CD4-positive, alpha-beta T cell treated with Interleukin-15 for 4 hours (primary cell): Measurements from ENCODE around the gene ACTR5.
"Not testable (repeated sequence)": the region's sequence is repeated elsewhere in the genome, so short reads cannot be mapped to it uniquely, and the experiment has no call there.

ENCODE experiments used
- DNase-seq: peaks from one replicate; pipeline ENCODE4 v3.0.0-alpha.2; 2020; ENCODE audit warnings: low spot score

ACTR5 gene

DNA sequence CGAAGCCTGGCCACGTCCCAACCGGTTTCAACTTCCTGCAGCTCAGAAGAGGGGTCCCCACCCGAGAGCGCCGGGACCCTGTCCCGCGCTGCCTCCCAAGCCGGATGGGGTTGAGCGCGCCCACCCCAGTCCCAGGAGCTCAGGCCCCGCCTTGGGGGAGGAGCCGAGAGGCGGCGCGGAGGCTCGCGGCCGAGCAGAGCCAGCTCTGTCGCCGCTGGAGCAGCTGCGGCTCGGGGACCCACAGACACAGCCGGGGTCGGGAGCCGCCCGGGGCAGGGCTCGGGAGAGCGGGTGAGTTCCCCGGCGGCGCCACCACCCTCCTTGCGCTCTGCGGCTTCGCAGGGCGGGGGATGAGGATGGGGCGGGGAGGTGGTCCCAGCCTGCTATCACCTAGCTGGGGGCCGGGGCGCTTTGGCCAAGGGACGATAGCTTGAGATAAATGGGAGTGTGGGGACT lies 57.3 kb downstream of the ACTR5 start, which contains the start of gene PPP1R16B:
Gene PPP1R16B (plus strand): TSS at position 196 of the 456 bp plus-strand sequence. CDS start 30,229 bp downstream, outside the sequence.
- DNase-seq: peak; percentile 68

DNA sequence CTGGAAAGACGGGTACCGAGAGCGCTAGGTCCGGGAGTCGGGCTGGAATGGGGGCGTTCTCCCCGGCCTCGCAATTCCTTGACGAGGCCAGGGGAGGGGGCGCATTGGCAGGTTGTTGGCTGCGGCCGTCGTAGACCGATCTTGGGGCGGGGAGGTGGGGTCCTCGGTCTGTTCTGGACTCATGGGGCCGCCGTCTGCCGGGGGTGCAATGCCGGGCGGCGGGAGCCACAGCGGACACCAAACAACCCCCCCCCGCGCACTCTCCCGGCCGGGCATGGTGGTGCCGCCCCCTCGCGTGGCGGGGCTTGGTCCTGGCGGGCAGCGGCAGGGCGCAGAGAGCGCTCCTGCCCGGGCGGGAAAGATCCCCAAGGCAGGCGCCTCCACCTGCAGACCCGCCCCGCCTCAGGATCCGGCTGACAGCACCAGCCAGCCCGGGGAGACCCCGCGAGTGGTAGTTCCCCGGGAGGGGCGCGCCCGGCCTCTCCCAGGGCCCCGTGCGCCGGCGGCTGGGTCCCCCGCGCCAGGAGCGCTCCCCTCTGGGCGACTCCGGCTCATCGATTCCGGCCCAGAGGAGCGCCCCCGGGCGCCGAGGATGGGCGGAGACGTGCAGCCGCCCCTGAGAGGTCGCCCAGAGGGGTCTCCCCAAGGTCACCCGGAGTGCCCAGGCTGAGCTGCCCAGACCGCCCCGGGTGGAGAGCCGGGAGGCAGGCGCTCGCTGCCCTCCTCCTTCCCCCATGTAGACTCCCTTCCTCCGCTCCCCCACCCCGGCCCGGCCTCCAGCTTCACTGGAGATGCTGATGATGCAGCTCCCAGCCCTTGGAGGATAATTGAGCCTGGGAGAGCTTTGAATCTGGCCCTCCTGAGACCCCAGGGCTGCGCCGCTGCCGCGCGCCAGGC lies 57.9 kb downstream of the ACTR5 start:
- DNase-seq: peak; percentile 26

- peak; percentile 23 for DNase-seq
These were observed 58.8 kb downstream of the ACTR5 start for GRCh38 chr20:38806855-38807655.

- DNase-seq: no peak
These were observed 61.7 kb downstream of the ACTR5 start for GRCh38 chr20:38809942-38810341.

DNA sequence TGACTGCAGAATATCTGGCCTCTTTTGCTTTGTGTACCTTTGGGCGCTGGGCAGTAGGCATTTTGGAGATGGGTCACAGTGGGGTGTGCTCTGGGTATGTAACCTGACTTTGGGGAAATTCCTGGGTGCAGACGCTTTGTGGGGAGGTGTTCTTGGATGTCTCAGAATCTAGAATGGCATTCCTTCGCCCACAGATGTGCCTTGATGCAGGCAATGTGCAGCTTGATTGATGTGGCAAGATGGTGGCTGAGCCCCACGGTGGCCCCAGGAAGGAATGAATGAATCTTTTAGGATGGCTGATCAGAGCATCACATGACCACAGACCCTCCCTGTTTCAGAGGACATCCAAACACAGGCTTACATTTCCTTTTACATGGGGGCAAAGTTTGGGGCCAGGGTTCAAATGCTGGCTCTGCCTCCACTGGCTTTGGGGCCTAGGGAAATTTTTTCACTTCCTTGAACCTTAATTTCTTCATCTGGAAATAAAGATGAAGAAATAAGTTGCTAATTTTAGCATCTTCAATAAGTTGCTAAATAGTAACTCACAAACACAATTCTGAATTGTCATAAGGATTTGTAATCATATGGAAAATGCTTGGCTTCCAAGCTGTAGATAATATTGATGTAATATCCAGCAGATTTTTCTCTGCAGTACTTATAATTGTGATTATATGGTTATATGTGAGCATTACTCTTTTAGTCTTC lies 62.8 kb downstream of the ACTR5 start:
- no peak for DNase-seq

DNA sequence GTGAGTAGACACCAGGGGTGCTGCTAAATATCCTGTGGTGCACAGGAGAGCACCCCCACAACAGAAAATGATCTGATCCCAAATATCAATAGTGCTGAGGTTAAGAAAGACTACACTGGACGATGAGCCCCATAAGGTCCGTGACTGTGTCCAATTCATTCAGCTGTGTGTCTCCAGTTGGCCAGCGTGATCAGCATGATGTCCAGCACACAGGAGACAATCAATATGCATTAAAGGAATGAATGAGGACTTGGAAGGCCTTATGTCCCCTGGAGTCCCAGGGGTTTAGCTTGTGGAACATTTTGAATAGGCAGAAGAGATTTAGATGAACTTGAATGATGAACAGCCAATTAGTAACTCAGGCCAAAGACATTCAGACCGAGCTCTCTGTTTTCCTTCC lies 63.5 kb downstream of the ACTR5 start:
- no peak for DNase-seq

DNA sequence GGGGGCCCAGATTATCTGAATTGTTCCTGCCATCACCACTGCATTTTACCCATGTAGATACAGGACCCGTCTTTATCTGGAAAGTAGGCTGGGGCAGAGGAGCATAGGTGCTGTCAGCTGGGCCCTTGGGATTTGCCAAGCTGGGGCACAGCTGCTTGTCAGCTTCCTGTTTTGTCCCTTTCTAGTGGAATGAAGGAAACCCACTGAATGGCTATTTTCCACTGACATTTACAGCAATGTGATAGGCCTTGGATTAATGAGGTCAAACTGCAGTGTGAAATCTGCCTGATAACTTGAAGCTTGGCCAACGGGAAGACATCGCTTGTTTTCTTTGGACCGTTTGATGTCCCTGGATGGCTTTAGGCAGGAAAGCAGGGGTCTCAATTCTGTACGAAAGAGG lies 63.9 kb downstream of the ACTR5 start:
- DNase-seq: no peak

GRCh38 chr20:38812709-38813573 lies 64.7 kb downstream of the ACTR5 start:
- no peak for DNase-seq

DNA sequence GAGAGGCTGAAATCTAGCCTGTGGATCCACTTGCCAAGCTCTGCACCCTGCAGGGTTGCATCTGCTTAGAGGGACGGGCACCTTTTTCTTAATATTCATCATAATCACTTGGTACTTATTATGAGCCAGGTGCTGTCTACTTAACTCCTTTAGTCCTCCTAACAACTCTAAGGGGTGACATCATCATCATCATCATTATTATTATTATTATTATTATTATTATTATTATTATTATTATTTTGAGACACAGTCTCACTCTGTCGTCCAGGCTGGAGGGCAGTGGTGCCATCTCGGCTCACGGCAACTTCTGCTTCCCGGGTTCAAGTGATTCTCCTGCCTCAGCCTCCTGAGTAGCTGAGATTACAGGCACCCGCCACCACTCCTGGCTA lies 65.3 kb downstream of the ACTR5 start:
- not testable (repeated sequence) for DNase-seq

- DNase-seq: no peak
These were observed 67.2 kb downstream of the ACTR5 start for GRCh38 chr20:38815446-38815845.

DNA sequence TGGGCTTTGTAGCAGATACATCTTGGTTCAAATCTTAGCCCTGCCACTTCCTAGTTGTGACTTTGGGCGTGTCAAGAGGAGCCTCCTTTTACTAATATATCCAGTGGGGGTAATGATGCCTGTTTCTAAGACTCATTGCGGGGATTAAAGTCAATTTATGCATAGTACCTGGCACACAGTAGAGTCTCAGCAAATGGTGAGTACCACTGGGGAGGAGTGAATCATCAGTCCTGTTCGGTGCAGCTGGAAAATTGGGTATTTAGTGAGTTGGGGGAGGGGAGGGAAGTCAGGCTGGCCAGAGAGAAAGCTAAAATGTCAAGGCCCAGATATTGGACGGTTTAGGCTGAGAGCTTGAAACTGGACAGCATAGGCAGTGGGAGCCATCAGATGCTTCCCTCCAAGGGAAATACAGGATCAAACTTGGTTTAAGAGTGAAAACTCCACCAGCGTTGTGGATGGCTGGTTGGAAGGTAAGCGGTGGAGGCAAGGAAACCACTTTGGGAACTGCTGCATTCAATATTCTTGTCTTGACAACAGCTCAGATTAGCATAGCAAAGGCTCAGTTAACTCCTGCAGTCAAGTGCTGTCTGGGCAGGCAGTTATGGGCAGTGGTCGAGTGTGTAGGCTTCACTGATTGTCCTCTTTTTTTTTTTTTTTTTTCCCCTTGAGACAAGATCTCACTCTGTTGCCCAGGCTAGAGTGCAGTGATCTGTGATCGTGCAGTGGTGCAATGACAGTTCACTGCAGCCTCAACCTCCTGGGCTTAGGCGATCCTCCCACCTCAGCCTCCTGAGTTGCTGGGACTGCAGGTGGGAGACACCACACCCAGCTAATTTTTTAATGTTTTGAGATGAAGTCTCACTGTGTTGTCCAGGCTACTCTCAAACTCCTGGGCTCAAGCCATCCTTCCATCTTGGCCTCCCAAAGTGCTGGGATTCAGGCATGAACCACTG lies 70.1 kb downstream of the ACTR5 start:
- DNase-seq: no peak
